HG03342 (cell line): ENCODE measurements around the gene FUNDC2.
A peak's percentile ranks its signal among the peaks of the same experiment; 100 is the strongest.

Experiments used
- ATAC-seq: cut with Tn5 transposase; IDR thresholded peaks from one replicate; pipeline ENCODE4 v1.9.1; 2021; ENCODE audit warnings: mild to moderate bottlenecking, moderate library complexity; ENCODE audit not compliant: unreplicated experiment

The FUNDC2 gene

DNA sequence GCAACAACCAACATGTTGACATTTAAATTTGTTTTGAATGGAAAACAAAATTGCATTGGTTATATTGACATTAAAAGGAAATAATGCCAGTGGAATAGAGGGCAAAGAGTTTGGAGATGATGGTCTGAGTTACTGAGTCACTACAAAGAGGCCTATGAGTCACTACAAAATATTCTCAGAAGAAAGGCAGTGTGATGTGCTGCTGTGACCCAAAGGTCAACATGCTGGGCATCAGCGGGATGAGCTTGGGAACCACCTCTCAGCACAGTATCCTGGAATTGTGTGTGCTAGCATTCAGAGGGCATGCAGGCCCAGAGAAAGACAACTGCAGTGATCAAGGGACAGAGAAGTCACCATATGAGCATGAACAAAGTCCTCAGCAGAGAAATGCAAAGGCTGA lies 41.5 kb downstream of the FUNDC2 start:
- no peak for ATAC-seq

DNA sequence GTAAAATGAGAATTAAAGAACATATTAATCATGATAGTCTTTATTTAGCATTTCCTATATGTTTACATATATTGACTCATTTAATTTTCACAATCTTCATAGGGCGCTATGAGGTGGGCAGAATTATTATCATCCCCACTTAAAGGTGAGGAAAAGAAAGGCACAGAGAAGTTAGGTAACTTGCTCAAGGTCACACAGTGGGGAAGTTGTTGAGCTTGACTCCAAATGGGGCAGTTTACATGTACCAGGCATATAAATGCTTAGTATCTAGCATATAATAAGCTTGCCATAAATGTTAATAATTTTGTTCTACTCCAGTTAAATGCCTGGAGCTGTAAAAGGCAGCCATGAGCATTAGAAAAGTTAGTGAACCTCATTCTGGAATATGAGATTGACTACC lies 42.8 kb downstream of the FUNDC2 start:
- ATAC-seq = no peak

GRCh38 chrX:155070038-155070437 lies 43.4 kb downstream of the FUNDC2 start:
- no peak for ATAC-seq

DNA sequence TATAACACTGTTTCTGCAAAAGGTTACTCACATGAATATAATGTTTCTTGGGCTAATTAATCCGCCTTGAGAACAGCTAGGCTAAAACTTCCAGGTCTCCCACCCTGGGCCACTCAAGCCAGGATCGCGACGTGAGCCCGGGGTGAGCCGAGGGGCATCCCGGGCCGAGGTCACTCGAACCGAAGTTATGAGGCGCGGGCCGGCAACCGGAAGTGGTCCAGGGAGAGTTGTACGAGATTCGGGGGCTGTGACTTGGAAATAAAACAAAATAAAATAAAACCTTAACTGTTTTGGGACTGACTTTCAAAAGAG lies 44.0 kb downstream of the FUNDC2 start:
- peak; percentile 20 for ATAC-seq

GRCh38 chrX:155070975-155071693 lies 44.5 kb downstream of the FUNDC2 start, which contains the start of the genes BRCC3, CMC4 and MTCP1:
Gene BRCC3 (plus strand): TSS chrX:155071508. CDS start chrX:155071528, 20 bp downstream.
Gene CMC4 (minus strand): TSS chrX:155071136. CDS start chrX:155064023, 7,113 bp downstream.
Gene MTCP1 (minus strand): TSS chrX:155071136. CDS start chrX:155066010, 5,126 bp downstream.
- peak; percentile 79 for ATAC-seq

DNA sequence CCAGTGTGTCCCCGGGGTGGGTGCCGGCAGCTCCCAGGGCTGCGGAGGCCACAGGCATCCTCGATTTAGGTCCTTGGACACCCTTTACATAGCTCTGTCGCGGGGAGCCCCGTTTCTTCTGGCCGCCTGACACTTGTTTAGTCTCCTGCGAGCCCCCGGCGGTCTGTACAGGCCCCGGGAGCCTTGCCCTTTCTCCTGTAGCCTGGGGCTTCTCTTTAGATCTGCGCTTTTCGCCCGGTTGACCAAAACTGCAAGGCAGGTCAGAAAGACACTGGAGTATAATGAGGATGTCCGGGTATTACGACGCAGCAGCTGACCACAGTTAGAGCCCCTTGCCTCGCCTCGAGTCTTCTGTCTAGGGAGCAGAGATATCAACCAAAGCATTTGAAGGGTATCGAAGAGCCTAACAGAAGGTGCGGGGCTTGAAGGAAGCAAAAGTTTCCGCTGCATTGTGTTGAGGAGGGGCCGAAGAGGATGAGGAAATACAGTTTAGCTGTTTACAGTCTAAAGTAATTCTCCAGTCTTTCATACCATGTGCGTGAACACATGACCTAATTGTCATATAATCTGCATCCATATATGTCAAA lies 45.1 kb downstream of the FUNDC2 start:
- ATAC-seq = peak; percentile 14

DNA sequence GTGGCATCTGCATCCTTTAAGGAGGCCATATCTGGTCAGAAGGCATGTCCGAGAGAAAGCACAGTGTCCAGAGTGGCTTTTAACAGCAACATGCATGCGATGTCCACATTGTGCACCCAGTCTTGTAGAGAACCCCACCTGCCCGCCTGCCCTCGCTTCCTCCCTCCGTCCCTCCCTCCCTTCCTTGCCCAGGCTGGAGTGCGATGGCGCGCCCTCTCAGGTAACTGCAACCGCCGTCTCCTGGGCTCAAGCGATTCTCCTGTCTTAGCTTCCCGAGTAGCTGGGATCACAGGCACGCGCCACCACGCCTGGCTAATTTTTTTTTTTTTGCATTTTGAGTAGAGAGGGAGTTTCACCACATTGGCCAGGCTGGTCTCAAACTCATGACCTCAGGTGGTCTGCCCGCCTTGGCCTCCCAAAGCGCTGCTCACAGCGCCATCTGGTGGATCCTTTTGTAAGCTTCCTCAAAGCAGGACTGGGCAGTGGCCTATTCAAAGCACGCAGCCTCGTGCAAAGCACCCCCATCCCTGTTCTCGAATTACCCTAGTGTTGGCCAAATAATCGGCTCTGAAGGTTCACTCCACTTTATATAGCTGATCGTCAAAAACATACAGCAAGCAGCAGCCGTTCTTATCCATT lies 59.7 kb downstream of the FUNDC2 start:
- ATAC-seq = no peak

DNA sequence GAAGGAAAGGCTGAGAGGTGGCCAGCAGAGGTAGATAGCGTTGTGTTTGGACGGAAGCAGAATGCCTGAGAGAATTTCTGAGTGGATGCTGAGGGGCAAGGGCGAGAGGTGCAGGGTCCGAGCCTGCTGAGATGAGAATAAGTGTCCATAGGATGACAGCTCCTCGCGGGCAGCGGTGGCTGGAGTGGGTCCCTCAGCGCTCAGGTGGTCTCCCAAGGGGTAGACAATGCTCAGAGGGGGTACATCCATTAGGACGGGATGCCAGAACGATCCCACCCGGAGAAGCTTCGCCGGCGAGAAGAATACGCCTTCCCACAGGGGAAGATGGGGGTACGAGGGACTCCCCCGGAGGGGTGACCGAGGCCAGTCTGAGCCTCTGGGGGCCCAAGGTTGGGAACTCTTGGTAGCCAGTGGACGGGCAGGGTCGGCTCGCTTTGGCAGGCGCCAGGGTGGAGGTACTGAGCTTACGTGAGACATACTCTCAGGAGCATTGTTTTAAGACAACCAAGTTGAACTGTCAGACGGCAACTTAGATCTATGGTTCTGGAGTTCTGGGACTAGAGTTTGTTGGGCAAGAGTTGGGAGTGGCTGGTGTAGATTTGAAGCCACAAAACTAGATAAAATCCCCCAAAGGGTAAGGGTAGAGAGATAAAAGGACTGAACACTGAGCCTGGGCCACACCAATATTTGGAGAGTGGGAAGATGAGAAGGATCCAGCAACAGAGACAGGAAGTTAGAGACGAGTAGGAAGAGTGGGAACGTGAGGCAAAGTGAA lies 60.5 kb downstream of the FUNDC2 start:
- no peak for ATAC-seq

GRCh38 chrX:155094468-155095061 lies 67.9 kb downstream of the FUNDC2 start:
- ATAC-seq = peak; percentile 80

- no peak for ATAC-seq
Measured at GRCh38 chrX:155105919-155106318, 79.3 kb downstream of the FUNDC2 start.

DNA sequence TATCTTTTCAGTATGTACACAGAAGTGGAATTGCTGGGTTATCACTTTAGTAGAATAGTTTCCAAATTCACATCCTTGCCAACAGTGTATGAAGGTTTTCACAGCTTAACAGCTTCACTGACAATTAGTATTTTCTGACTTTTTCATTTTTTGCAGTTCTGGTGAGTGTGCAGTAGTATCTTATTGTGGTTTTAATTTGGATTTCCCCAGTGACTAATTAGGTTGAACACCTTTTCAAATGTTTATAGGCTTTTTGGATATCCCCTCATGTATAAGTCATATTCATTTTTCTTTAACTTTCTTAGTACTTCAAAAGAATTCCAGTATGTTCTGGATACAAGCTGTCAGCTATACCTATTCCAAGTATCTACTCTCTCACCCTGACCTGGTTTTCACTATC lies 81.8 kb downstream of the FUNDC2 start:
- ATAC-seq = no peak
